Tibial nerve (tissue), 4 donors: ENCODE measurements around the gene ARSG. TPM values are rescaled to one million over a fixed set of nuclear protein-coding genes. Genes with fewer than 3 reads are reported as not detected.

Source experiments
- DNase-seq, 2 donors: peaks; one replicate each; pipeline ENCODE4 v3.0.0-alpha.2; 2019; ENCODE audit warnings: low spot score in 2 of 2
- H3K27ac ChIP-seq, 4 donors: fragments of 200-600 bp; sonication (generic) in 3 of 4; one replicate each; pipeline ENCODE4 v1.5.1; 2017 to 2019; ENCODE audit warnings: mild to moderate bottlenecking in 1 of 4
- H3K27me3 ChIP-seq, 2 donors: fragments of 200-600 bp; sonication (generic) in 1 of 2; one replicate each; pipeline versions ENCODE4 v1.5.1 to v1.6.0; 2017 to 2019
- H3K36me3 ChIP-seq, 3 donors: fragments of 200-600 bp; sonication (generic); one replicate each; pipeline ENCODE4 v1.5.1; 2018 to 2019
- H3K4me1 ChIP-seq, 4 donors: fragments of 200-600 bp; sonication (generic) in 3 of 4; one replicate each; pipeline ENCODE4 v1.5.1; 2017 to 2019
- H3K4me3 ChIP-seq, 4 donors: fragments of 200-600 bp; sonication (generic) in 3 of 4; one replicate each; pipeline ENCODE4 v1.5.1; 2017 to 2019; ENCODE audit warnings: mild to moderate bottlenecking in 1 of 4, moderate library complexity in 1 of 4
- H3K9me3 ChIP-seq, 4 donors: fragments of 200-600 bp; sonication (generic) in 3 of 4; one replicate each; pipeline ENCODE4 v1.5.1; 2017 to 2019
- CTCF ChIP-seq, 5 experiments: fragments of 200-600 bp in 3 of 5; fragments of 450-650 bp in 2 of 5; sonication (generic) in 3 of 5; IDR thresholded peaks; one replicate each; pipeline ENCODE4 v1.5.1; 2016 to 2019; ENCODE audit warnings: antibody characterized with exemption in 5 of 5, mild to moderate bottlenecking in 3 of 5, moderate library complexity in 2 of 5
- EP300 ChIP-seq, 2 donors: sonication (generic); formaldehyde crosslinking; IDR thresholded peaks; one replicate each; pipeline ENCODE4 v1.6.1; 2017; ENCODE audit warnings: antibody characterized with exemption in 2 of 2, mild to moderate bottlenecking in 1 of 2
- POLR2A ChIP-seq, 2 donors: fragments of 450-650 bp; IDR thresholded peaks; one replicate each; pipeline ENCODE4 v1.6.1; 2017; ENCODE audit warnings: antibody characterized with exemption in 2 of 2, mild to moderate bottlenecking in 2 of 2, moderate library complexity in 2 of 2
- WGBS, 2 donors: methylation state at CpG; one replicate each; pipeline ENCODE4 v1.1.5; 2018; 5-methylcytosine and 5-hydroxymethylcytosine counted together
- total RNA-seq, 4 donors: library from RNA; depleted of rRNA; stranded (reverse); fragments of >200 nt; gene quantifications; one replicate each; pipeline ENCODE4 v1.1.0, GENCODE V29; 2016

The ARSG gene
- total RNA-seq, 4 donors from 2014 or later, result 2.1 to 11.4 (median 4.1) TPM

- H3K4me3 ChIP-seq, result no peak overlapping the region
- no peak overlapping the region for H3K27ac ChIP-seq
- 90 to 94% methylated on average over 6 of the region's 6 CpGs for WGBS, 2 donors
- H3K9me3 ChIP-seq, result no peaks in the 10 kb centered on the region
- peaks cover 0 to 87% (median 28%) of the 10 kb centered on the region in 3 donors for H3K36me3 ChIP-seq
- H3K4me1 ChIP-seq, result peaks cover 0 to 26% (median 5%) of the 10 kb centered on the region in 4 donors
- no peak for DNase-seq
- no peak for TF ChIP-seq EP300 (IDR thresholded peaks at IDR 0.05)
- TF ChIP-seq POLR2A (IDR thresholded peaks at IDR 0.05), result no peak
- no peak for TF ChIP-seq CTCF (IDR thresholded peaks at IDR 0.05)
- H3K27me3 ChIP-seq, result no peaks in the 10 kb centered on the region
These were observed 144.1 kb downstream of the ARSG start for GRCh38 chr17:68435361-68435760.

GRCh38 chr17:68435876-68436842 is 144.9 kb downstream of the ARSG start:
- Histone ChIP-seq H3K27me3 (no peaks in the 10 kb centered on the region), H3K27ac (no peak overlapping the region), H3K36me3 (peaks cover 0 to 87% (median 23%) of the 10 kb centered on the region in 3 donors), H3K4me1 (peaks cover 0 to 31% (median 8%) of the 10 kb centered on the region in 4 donors), H3K9me3 (no peaks in the 10 kb centered on the region), H3K4me3 (no peak overlapping the region)
- TF ChIP-seq EP300 (IDR thresholded peaks at IDR 0.05) (peak in 1 of 2 donors; percentile 23), CTCF (IDR thresholded peaks at IDR 0.05) (peak; percentile 82 to 91 (median 89)), POLR2A (IDR thresholded peaks at IDR 0.05) (no peak)
- 67 to 69% methylated on average over 19 to 20 of the region's 20 CpGs for WGBS, 2 donors
- peak; percentile 61 to 88 for DNase-seq

- Histone ChIP-seq H3K27me3 (no peaks in the 10 kb centered on the region), H3K9me3 (no peaks in the 10 kb centered on the region), H3K4me1 (peaks cover 0 to 50% (median 17%) of the 10 kb centered on the region in 4 donors), H3K27ac (peak overlapping the region in 3 of 4 donors; percentile 21 to 58 (median 50)), H3K36me3 (peaks cover 0 to 79% (median 10%) of the 10 kb centered on the region in 3 donors), H3K4me3 (no peak overlapping the region)
- TF ChIP-seq CTCF (IDR thresholded peaks at IDR 0.05) (no peak), EP300 (IDR thresholded peaks at IDR 0.05) (peak in 1 of 2 donors; percentile 15)
- DNase-seq, result no peak
- WGBS, 2 donors, result 67 to 68% methylated on average over 14 of the region's 14 CpGs
These were observed 146.9 kb downstream of the ARSG start for GRCh38 chr17:68437979-68438822.

GRCh38 chr17:68439656-68440290 is 148.5 kb downstream of the ARSG start:
- TF ChIP-seq POLR2A (IDR thresholded peaks at IDR 0.05) (no peak), CTCF (IDR thresholded peaks at IDR 0.05) (no peak)
- no peak overlapping the region for H3K4me3 ChIP-seq
- peaks cover 0 to 65% (median 0%) of the 10 kb centered on the region in 3 donors for H3K36me3 ChIP-seq
- no peaks in the 10 kb centered on the region for H3K27me3 ChIP-seq
- H3K9me3 ChIP-seq, result no peaks in the 10 kb centered on the region
- 61 to 65% methylated on average over 8 of the region's 8 CpGs for WGBS, 2 donors
- peaks cover 0 to 66% (median 22%) of the 10 kb centered on the region in 4 donors for H3K4me1 ChIP-seq
- peak overlapping the region in 2 of 4 donors; percentile 82 to 84 for H3K27ac ChIP-seq
- DNase-seq, result no peak
